ENCODE measurements around the gene SH3GLB1. TPM values are rescaled to one million over a fixed set of nuclear protein-coding genes. Genes with fewer than 3 reads are reported as not detected.

SH3GLB1 gene
- total RNA-seq, 1 experiment from 2014 or later = 47.6 TPM

- no peak for TF ChIP-seq EZH2 (IDR thresholded peaks at IDR 0.05; ENCODE audit: low read depth)
- no peak for TF ChIP-seq CTCF (conservative IDR thresholded peaks at IDR 0.05)
- no peak overlapping the region for H3K4me3 ChIP-seq
- H3K79me2 ChIP-seq (ENCODE audit: low read depth) = no peaks in the 10 kb centered on the region
- POLR2A ChIA-PET (ENCODE audit: unreplicated experiment) = no interaction called here
- H3K9me3 ChIP-seq (ENCODE audit: insufficient read depth, low read depth) = no peaks in the 10 kb centered on the region
- no peak overlapping the region for H3K27ac ChIP-seq
- H3K4me2 ChIP-seq = no peak overlapping the region
- no peaks in the 10 kb centered on the region for H3K9me2 ChIP-seq (ENCODE audit: insufficient read depth)
- H3K4me1 ChIP-seq (replicated peaks; ENCODE audit: insufficient read depth) = no peaks in the 10 kb centered on the region
- no TSS peak for BruUV-seq (replicated peaks)
- H3K36me3 ChIP-seq (ENCODE audit: low read depth) = no peaks in the 10 kb centered on the region
- DNase-seq = no peak
- intact Hi-C loops (cut with micrococcal nuclease; ENCODE audit: unreplicated experiment) = no loop called here
- CTCF ChIA-PET = no interaction called here
- no peaks in the 10 kb centered on the region for H4K20me1 ChIP-seq (ENCODE audit: insufficient read depth)
- no peak overlapping the region for H2AFZ ChIP-seq
- H3K27me3 ChIP-seq (ENCODE audit: insufficient read depth, low read depth) = no peaks in the 10 kb centered on the region
- no peaks in the 10 kb centered on the region for H3F3A ChIP-seq (ENCODE audit: insufficient read depth, low read depth)
Measured at GRCh38 chr1:86765073-86765472, 60.7 kb downstream of the SH3GLB1 start.

GRCh38 chr1:86765674-86766073 is 61.3 kb downstream of the SH3GLB1 start:
- intact Hi-C loops (cut with micrococcal nuclease; ENCODE audit: unreplicated experiment) = no loop called here
- no peak for TF ChIP-seq CTCF (conservative IDR thresholded peaks at IDR 0.05)
- TF ChIP-seq EZH2 (IDR thresholded peaks at IDR 0.05; ENCODE audit: low read depth) = no peak
- no peaks in the 10 kb centered on the region for H3K27me3 ChIP-seq (ENCODE audit: insufficient read depth, low read depth)
- H2AFZ ChIP-seq = no peak overlapping the region
- H3K4me2 ChIP-seq = no peak overlapping the region
- no peaks in the 10 kb centered on the region for H3F3A ChIP-seq (ENCODE audit: insufficient read depth, low read depth)
- H3K4me3 ChIP-seq = no peak overlapping the region
- BruUV-seq (replicated peaks) = no TSS peak
- CTCF ChIA-PET = no interaction called here
- no peaks in the 10 kb centered on the region for H3K9me2 ChIP-seq (ENCODE audit: insufficient read depth)
- POLR2A ChIA-PET (ENCODE audit: unreplicated experiment) = no interaction called here
- H3K4me1 ChIP-seq (replicated peaks; ENCODE audit: insufficient read depth) = no peaks in the 10 kb centered on the region
- no peaks in the 10 kb centered on the region for H4K20me1 ChIP-seq (ENCODE audit: insufficient read depth)
- no peak for DNase-seq
- no peaks in the 10 kb centered on the region for H3K36me3 ChIP-seq (ENCODE audit: low read depth)
- H3K9me3 ChIP-seq (ENCODE audit: insufficient read depth, low read depth) = no peaks in the 10 kb centered on the region
- H3K27ac ChIP-seq = no peak overlapping the region
- no peaks in the 10 kb centered on the region for H3K79me2 ChIP-seq (ENCODE audit: low read depth)

GRCh38 chr1:86768554-86768953 is 64.2 kb downstream of the SH3GLB1 start:
- DNase-seq = no peak
- Histone ChIP-seq H3K4me2 (no peak overlapping the region), H2AFZ (no peak overlapping the region), H4K20me1 (ENCODE audit: insufficient read depth) (no peaks in the 10 kb centered on the region), H3F3A (ENCODE audit: insufficient read depth, low read depth) (peaks cover 15% of the 10 kb centered on the region), H3K79me2 (ENCODE audit: low read depth) (no peaks in the 10 kb centered on the region), H3K27ac (no peak overlapping the region), H3K9me3 (ENCODE audit: insufficient read depth, low read depth) (no peaks in the 10 kb centered on the region), H3K36me3 (ENCODE audit: low read depth) (no peaks in the 10 kb centered on the region), H3K9me2 (ENCODE audit: insufficient read depth) (no peaks in the 10 kb centered on the region), H3K4me3 (no peak overlapping the region), H3K27me3 (ENCODE audit: insufficient read depth, low read depth) (no peaks in the 10 kb centered on the region), H3K4me1 (replicated peaks; ENCODE audit: insufficient read depth) (peaks cover 11% of the 10 kb centered on the region)
- no TSS peak for BruUV-seq (replicated peaks)
- intact Hi-C loops (cut with micrococcal nuclease; ENCODE audit: unreplicated experiment) = no loop called here
- POLR2A ChIA-PET (ENCODE audit: unreplicated experiment) = no interaction called here
- TF ChIP-seq CTCF (conservative IDR thresholded peaks at IDR 0.05) (no peak), EZH2 (IDR thresholded peaks at IDR 0.05; ENCODE audit: low read depth) (no peak)
- CTCF ChIA-PET = no interaction called here

All from PC-9 (cell line).